ENCODE results near the gene CRACDL.

CRACDL gene

DNA sequence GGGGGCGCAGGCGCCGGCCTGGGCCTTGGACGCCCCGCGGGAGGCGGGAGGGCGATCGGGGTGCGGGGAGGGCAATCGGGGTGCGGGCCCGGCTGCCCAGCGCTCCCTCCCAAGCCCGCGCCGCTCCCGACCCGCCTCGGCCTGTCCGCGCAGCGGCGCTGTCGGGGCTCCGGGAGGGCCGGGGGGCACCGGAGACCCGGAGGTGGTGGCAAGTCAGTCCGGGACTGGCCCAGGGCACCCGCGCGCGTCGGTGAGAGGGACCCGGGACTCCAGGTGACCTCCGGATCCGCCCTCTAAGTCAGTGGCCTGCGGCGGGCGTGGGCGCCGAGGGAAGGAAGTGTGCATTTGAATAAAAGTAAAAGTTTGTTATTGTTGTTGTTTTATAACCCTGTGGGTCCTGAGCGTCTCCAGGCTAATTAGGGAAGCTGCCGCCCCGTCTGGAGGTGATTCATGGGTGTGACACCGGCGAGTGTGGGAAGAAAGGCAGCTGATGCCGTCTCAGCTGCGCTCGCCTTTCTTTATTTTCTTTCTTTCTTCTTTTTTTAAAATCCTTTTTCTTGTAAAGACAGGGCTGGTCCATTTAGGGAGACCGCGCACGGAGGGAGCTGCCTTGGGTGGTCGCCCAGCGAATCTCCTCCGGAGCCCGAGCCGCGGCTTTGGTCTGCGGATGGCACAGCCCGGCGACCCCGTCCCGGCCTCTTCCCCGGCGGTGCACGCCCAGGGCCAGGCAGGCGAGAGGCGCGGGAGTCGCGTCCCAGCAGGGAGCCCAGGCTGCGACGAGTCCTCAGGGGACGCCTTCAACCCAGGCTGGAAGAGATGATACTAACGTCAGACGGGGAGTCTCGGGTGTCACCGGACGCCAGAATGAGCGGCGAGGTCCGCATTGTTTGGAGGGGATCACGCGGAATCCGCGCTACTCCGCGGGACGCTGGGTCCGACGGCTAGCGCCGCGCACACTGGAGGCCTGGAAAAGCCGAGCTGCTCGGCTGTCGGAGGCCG is 627 bp upstream of the CRACDL start:
- no peak overlapping the region for H3K4me3 ChIP-seq (ENCODE audit: low read length)
- TF ChIP-seq ZNF274 (IDR thresholded peaks at IDR 0.05; ENCODE audit: low read depth, low read length), result no peak

- no peak overlapping the region for H3K4me3 ChIP-seq (ENCODE audit: low read length)
- no peak for TF ChIP-seq ZNF274 (IDR thresholded peaks at IDR 0.05; ENCODE audit: low read depth, low read length)
Measured at GRCh38 chr2:98935111-98935770, 784 bp downstream of the CRACDL start.

DNA sequence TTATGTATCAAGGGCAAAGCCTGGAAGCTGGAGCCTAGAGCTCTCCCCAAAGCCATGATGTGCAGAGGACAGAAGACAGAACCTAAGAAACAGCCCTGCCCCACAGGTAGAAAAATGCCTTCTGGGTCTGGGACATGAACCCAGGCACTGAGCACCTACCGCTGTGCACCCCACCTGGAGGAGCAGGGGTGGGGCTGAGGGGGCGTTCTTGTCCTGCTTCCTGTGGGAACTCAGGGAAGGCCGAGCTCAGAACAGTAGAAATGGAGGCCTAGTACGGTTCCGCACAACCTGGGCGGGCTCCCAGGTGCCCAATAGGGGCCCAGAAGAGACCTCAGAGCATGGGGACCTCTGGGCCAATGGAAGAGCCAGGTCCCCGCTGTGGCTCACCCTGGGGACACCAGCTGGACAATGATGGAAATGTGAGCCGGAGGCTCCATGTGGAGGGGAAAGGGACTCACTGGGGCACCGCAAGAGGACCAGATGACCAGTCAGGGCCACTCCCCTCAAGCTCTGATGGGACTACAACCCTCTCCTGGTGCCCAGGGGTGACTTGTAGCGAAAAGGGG is 3.2 kb downstream of the CRACDL start:
- TF ChIP-seq ZNF274 (IDR thresholded peaks at IDR 0.05; ENCODE audit: low read depth, low read length), result no peak
- H3K4me3 ChIP-seq (ENCODE audit: low read length), result no peak overlapping the region

GRCh38 chr2:98932164-98932563 is 3.9 kb downstream of the CRACDL start:
- no peak for TF ChIP-seq ZNF274 (IDR thresholded peaks at IDR 0.05; ENCODE audit: low read depth, low read length)
- no peak overlapping the region for H3K4me3 ChIP-seq (ENCODE audit: low read length)

- H3K4me3 ChIP-seq (ENCODE audit: low read length), result no peak overlapping the region
- TF ChIP-seq ZNF274 (IDR thresholded peaks at IDR 0.05; ENCODE audit: low read depth, low read length), result no peak
Measured at GRCh38 chr2:98931596-98931995, 4.4 kb downstream of the CRACDL start.

- TF ChIP-seq ZNF274 (IDR thresholded peaks at IDR 0.05; ENCODE audit: low read depth, low read length), result no peak
Measured at GRCh38 chr2:98929920-98930319, 6.1 kb downstream of the CRACDL start.

GRCh38 chr2:98928242-98928641 is 7.8 kb downstream of the CRACDL start:
- H3K4me3 ChIP-seq (ENCODE audit: low read length), result no peak overlapping the region
- TF ChIP-seq ZNF274 (IDR thresholded peaks at IDR 0.05; ENCODE audit: low read depth, low read length), result no peak

More at GRCh38 chr2:98929920-98930319, 6.1 kb downstream of the CRACDL start:
- H3K4me3 ChIP-seq (ENCODE audit: low read length), result no peak overlapping the region

GRCh38 chr2:98927027-98927426 is 9.0 kb downstream of the CRACDL start:
- TF ChIP-seq ZNF274 (IDR thresholded peaks at IDR 0.05; ENCODE audit: low read depth, low read length), result no peak
- H3K4me3 ChIP-seq (ENCODE audit: low read length), result no peak overlapping the region

- TF ChIP-seq ZNF274 (IDR thresholded peaks at IDR 0.05; ENCODE audit: low read depth, low read length), result no peak
- no peak overlapping the region for H3K4me3 ChIP-seq (ENCODE audit: low read length)
Measured at GRCh38 chr2:98926601-98927000, 9.4 kb downstream of the CRACDL start.

GRCh38 chr2:98924910-98925309 is 11.1 kb downstream of the CRACDL start:
- no peak overlapping the region for H3K4me3 ChIP-seq (ENCODE audit: low read length)
- TF ChIP-seq ZNF274 (IDR thresholded peaks at IDR 0.05; ENCODE audit: low read depth, low read length), result no peak

DNA sequence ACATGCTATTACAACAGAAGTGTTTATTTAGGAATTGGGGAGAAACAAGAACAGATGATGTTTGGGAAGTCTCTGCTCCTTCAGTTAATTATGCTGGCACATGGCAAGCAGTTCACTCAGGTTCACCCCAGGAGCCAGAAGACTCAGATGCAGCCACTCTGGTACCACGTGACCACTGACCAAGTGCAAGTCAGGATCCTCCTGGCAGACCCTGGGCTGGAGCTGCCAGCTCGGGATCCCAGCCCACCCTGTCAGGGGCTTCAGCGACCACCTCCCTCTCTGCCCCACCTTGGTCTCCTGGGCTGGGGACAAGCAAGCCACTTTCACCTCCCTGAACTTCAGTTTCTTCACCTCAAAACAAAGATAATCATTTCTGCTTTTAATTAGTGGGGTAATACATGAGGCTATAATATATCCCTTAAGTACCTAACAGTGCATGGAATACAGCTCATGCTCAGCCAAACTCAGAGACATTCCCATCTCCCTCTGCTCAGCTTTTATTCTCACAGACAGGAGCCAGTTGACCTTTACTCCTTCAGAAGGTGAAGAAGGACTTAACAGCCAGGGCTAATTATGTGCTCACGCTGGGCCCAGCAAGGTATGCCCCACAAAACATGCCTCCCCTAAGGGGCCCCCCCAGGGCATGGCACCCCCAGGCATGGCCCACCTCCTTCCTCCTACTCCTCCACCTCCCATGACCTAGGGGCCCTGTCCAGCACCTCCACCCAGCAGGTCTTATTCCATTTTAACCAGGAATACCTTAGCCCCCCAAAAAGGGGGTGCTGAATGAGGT is 11.8 kb downstream of the CRACDL start:
- no peak for TF ChIP-seq ZNF274 (IDR thresholded peaks at IDR 0.05; ENCODE audit: low read depth, low read length)
- H3K4me3 ChIP-seq (ENCODE audit: low read length), result no peak overlapping the region

- H3K4me3 ChIP-seq (ENCODE audit: low read length), result no peak overlapping the region
- no peak for TF ChIP-seq ZNF274 (IDR thresholded peaks at IDR 0.05; ENCODE audit: low read depth, low read length)
Measured at GRCh38 chr2:98923244-98923940, 12.6 kb downstream of the CRACDL start.

GRCh38 chr2:98921062-98921461 is 15.0 kb downstream of the CRACDL start:
- TF ChIP-seq ZNF274 (IDR thresholded peaks at IDR 0.05; ENCODE audit: low read depth, low read length), result no peak
- H3K4me3 ChIP-seq (ENCODE audit: low read length), result no peak overlapping the region
